ENCODE measurements around the gene PHF20. TPM values are rescaled to one million over a fixed set of nuclear protein-coding genes. Genes with fewer than 3 reads are reported as not detected.
"Not testable (repeated sequence)": the region's sequence is repeated elsewhere in the genome, so short reads cannot be mapped to it uniquely, and the experiment has no call there.

PHF20 gene
- total RNA-seq, 2 donors from 2014 or later = 17.6 to 25.1 TPM

GRCh38 chr20:35992713-35993335 is 221.0 kb downstream of the PHF20 start:
- no peak for TF ChIP-seq POLR2A (IDR thresholded peaks at IDR 0.05)
- TF ChIP-seq, protein P1, sequence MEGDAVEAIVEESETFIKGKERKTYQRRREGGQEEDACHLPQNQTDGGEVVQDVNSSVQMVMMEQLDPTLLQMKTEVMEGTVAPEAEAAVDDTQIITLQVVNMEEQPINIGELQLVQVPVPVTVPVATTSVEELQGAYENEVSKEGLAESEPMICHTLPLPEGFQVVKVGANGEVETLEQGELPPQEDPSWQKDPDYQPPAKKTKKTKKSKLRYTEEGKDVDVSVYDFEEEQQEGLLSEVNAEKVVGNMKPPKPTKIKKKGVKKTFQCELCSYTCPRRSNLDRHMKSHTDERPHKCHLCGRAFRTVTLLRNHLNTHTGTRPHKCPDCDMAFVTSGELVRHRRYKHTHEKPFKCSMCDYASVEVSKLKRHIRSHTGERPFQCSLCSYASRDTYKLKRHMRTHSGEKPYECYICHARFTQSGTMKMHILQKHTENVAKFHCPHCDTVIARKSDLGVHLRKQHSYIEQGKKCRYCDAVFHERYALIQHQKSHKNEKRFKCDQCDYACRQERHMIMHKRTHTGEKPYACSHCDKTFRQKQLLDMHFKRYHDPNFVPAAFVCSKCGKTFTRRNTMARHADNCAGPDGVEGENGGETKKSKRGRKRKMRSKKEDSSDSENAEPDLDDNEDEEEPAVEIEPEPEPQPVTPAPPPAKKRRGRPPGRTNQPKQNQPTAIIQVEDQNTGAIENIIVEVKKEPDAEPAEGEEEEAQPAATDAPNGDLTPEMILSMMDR (IDR thresholded peaks at IDR 0.05) = peak; percentile 57 to 82 (median 76)
- Histone ChIP-seq H3K27ac (no peak overlapping the region), H3K4me1 (no peaks in the 10 kb centered on the region), H3K4me3 (no peak overlapping the region), H3K27me3 (no peaks in the 10 kb centered on the region), H3K9me3 (no peaks in the 10 kb centered on the region), H3K36me3 (replicated peaks in 1 of 2; ENCODE audit: insufficient read depth in 1 of 2, low read depth in 2 of 2) (no peaks in the 10 kb centered on the region)
- WGBS, 2 donors = 0 to 7% methylated on average over 6 of the region's 6 CpGs
- DNase-seq (peak; percentile 36 to 59 (median 51)), ATAC-seq (peak; percentile 78)
- intact Hi-C loops (cut with DNase I) = no loop called here

DNA sequence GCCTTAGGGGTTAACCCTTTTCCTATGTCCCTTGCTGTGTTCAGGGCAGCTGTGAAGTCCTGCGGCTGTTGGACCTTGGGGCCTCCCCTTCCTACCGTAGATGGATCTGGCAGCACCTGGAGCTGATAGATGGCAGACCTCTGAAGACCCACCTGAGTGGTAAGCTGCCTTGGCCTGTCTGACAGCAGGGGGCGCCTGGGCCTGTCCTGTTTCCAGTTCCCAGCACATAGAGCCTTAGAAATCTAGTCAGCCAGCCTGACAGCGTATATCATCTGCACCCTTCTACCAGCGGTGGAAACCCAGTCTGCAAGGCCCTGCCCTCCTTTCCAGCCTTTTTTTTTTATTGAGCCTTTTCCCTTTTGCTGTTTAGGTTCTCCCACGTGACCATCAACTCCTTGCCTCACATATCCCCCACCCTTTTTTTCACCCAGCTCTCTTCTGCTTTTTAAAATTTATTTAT is 223.2 kb downstream of the PHF20 start:
- Histone ChIP-seq H3K36me3 (replicated peaks in 1 of 2; ENCODE audit: insufficient read depth in 1 of 2, low read depth in 2 of 2) (no peaks in the 10 kb centered on the region), H3K27me3 (no peaks in the 10 kb centered on the region), H3K4me3 (no peak overlapping the region), H3K9me3 (no peaks in the 10 kb centered on the region), H3K27ac (no peak overlapping the region), H3K4me1 (no peaks in the 10 kb centered on the region)
- DNase-seq (peak; percentile 85 to 93 (median 86)), ATAC-seq (peak; percentile 88)
- WGBS, 2 donors = 2% methylated on average over 6 of the region's 6 CpGs
- no peak for TF ChIP-seq POLR2A (IDR thresholded peaks at IDR 0.05)
- TF ChIP-seq, protein P1 (IDR thresholded peaks at IDR 0.05) = peak; percentile 83 to 90 (median 89)
- intact Hi-C loops (cut with DNase I) = loop anchor here (5.0 kb wide), 1 partner anchor 142 kb away; no protein-coding TSS in a partner anchor

- not testable (repeated sequence) for H3K27ac ChIP-seq; H3K4me3 ChIP-seq; ATAC-seq; H3K36me3 ChIP-seq (replicated peaks in 1 of 2; ENCODE audit: insufficient read depth in 1 of 2, low read depth in 2 of 2); H3K4me1 ChIP-seq; H3K9me3 ChIP-seq; DNase-seq; H3K27me3 ChIP-seq
- intact Hi-C loops (cut with DNase I) = loop anchor here (5.0 kb wide), 1 partner anchor 141 kb away; no protein-coding TSS in a partner anchor
- 87 to 90% methylated on average over 8 of the region's 8 CpGs for WGBS, 2 donors
These were observed 224.7 kb downstream of the PHF20 start for GRCh38 chr20:35996492-35996891.

Small RNA genes within 50 kb of the gene (small RNA-seq; reads per million reads assigned to genes)
- gene COX7BP2 (not detected), gene HIGD1AP16 (not detected), gene RF00019 (not detected), gene RF00026 (not detected), gene RNU4-40P (not detected), gene RNU6-937P (not detected)

Other genes with a start within 250 kb of the PHF20 start
- gene C20orf173, start 242.4 kb upstream of the PHF20 start, total RNA-seq = not detected
- gene ERGIC3, start 229.9 kb upstream of the PHF20 start, total RNA-seq = 100 to 1,000 TPM; 120 to 136 TPM
- gene SPAG4, start 156.2 kb upstream of the PHF20 start, total RNA-seq = 10 to 100 TPM; 17.9 to 22.1 TPM
- gene CPNE1, start 107.1 kb upstream of the PHF20 start, total RNA-seq = 10 to 100 TPM; 87.3 to 93.9 TPM
- 10 to 100 TPM; 14.8 to 22.3 TPM for gene RBM12, start 107.1 kb upstream of the PHF20 start, total RNA-seq
- 10 to 100 TPM; 15.8 to 22.1 TPM for gene NFS1, start 72.7 kb upstream of the PHF20 start, total RNA-seq
- gene ROMO1, start 72.6 kb upstream of the PHF20 start, total RNA-seq = 100 to 1,000 TPM in 1 of 2 donors, 10 to 100 TPM in 1; 55.0 to 192 TPM
- gene RBM39, start 29.8 kb upstream of the PHF20 start, total RNA-seq = 100 to 1,000 TPM; 264 to 309 TPM
- 100 to 1,000 TPM in 1 of 2 donors, 10 to 100 TPM in 1; 63.0 to 192 TPM for gene SCAND1, start 182.5 kb downstream of the PHF20 start, total RNA-seq
- 10 to 100 TPM in 1 of 2 donors, 1 to 10 TPM in 1; 8.0 to 23.4 TPM for gene CNBD2, start 196.6 kb downstream of the PHF20 start, total RNA-seq